NCI-H2107 (cell line): ENCODE data around the gene ZNF774.
"Not testable (repeated sequence)": the region's sequence is repeated elsewhere in the genome, so short reads cannot be mapped to it uniquely, and the experiment has no call there.

Source experiments
- DNase-seq: peaks from one replicate; lab custom pipeline; 2025; lab: John Stamatoyannopoulos, UW

The ZNF774 gene

GRCh38 chr15:90389513-90389912 is 37.4 kb downstream of the ZNF774 start:
- DNase-seq = no peak

- no peak for DNase-seq
Observed at GRCh38 chr15:90393040-90393439, 41.0 kb downstream of the ZNF774 start.

DNA sequence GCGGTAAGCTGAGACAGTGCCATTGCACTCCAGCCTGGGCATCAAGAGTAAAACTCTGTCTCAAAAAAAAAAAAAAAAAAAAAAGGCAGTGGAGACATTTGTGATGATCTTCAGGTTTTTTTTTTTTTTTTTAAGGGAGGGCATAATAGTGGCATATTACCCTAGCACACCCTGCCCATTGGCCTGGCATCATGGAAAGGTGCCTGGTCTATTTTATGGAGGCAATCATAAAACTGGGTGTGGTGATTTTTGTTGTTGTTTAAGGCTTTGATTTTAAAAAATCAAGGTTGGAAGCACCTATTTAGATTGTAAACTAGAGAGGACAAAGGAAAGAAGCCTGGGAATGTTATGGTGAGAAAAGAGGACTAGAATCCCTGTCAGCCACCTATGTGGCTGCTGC is 42.0 kb downstream of the ZNF774 start:
- no peak for DNase-seq

DNA sequence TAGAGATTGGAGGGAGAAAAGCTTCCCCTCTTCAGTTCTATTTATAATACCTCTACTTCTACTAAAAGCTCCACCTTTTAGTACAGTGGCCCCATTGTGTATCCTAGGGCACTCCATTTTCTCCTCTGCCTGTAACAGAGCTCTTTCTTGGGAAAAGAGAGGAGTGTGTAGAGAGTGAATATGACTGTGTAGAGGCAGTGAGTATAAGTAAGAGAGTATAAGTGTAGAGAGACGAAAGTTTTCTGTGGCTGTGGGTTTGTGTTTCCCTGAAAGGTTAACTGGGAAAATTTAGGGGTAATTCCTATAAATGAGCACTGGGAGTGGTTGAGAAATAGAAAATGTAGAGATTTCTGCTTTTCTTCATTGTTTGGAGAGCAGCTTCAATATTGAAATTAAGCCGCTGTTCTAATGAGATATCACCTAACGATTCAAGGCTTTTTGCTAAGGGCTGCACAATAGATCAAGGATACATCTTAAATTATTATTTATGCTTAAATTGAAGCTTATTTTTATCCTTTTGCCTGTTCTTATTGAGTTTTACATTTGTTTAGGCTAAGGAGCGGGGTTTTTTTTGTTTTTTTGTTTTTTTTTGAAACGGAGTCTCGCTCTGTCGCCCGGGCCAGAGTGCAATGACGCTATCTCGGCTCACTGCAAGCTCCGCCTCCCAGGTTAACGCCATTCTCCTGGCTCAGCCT is 42.8 kb downstream of the ZNF774 start:
- no peak for DNase-seq

DNA sequence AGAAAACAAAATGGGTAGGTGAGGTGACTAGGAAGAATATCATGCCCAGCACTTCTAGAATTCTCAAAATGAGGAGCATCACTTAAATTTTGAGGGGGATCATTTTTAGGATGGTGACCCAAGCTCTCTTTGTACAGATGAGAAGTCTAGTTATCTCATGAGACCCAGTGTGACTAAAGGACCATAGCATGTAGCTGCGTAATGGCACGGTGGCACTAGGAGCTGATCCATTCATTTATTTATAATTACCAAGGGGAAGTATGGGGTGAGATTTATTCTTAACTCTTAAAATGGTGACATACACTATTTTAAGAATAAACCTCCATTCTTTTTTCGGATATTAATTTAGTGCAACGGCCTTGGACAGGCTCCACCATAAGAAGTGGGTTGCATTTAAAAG is 44.2 kb downstream of the ZNF774 start:
- no peak for DNase-seq

GRCh38 chr15:90400005-90400758 is 48.1 kb downstream of the ZNF774 start:
- DNase-seq = no peak

- DNase-seq = no peak
Observed at GRCh38 chr15:90400759-90401314, 48.8 kb downstream of the ZNF774 start.

DNA sequence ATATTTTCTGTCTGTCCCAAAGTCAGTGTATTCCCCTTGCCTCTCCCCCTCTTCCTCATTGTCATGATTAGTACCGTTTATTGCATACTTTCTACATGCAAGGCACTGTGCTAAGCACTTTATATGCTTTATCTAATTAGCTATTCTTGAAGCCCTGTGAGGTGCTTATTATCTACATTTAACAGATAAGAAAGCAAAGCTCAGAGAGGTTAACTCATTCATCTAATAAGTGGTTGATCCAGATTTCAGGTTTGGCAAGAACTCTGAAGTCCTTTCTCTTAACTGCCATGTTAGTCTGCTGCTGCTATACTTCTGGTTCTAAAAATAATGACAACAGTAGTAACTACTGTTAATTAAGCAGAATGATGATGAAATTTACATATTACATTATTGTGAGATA is 49.4 kb downstream of the ZNF774 start:
- DNase-seq = no peak

DNA sequence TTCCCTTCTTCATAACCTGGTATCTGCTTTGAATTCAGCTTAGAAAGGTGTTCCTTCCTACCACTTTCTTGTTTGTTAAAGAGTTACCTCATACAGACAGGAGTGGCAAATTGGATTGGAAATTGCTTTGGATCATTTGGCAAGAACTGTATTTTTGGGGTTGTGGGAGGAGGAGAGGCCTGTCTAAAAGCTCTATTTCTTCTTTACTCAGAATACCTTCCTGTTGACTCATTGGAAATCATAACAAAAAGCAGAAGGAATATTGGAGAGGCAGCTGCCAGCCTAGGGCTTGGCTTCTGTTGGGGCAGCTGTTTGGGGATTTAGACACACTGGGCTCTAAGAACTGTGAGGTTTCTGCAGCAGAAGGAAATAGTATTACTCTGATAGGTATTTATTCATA is 50.1 kb downstream of the ZNF774 start:
- DNase-seq = no peak

DNA sequence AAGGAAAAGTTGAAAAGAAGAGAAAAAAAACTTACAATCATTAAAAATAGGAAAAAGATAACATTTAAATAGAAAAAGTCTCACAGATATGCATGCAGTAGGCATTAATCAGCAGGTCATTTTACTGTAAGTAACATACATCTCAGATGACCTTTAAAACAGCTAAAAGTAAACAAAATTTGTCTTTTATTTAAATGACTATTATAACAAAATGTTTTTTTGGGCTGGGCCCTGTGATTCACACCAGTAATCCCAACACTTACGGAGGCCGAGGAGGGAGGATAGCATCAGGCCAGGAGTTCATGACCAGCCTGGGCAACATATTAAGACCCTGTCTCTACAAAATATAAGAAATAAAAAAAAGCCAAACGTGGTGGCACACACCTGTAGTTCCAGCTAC is 50.7 kb downstream of the ZNF774 start:
- DNase-seq = no peak

DNA sequence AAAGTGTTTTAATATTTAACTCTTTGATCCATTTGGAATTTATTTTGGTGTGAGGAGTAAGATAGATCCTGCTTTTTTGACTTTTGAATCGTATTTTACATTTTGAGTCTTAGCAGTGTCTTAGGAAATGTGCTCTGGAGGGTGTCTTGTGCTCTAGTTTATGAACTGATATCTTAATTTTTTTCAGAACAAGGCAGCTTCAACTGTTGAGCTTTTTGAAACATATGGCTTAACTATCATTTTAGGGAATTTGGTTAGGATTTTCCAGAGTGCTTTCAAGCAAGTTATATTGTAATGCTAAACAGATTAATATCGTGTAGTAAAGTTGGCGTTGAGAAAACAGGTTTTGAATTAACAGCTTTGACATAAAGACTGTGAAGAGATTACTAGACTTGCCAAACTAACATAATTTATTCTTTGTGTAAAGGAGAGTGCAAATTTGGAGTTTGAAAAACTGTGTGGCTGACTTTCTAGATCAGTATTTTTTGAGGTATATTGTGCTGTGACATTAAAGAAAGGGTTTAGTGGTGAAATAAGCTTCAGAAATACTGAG is 53.0 kb downstream of the ZNF774 start:
- no peak for DNase-seq

DNA sequence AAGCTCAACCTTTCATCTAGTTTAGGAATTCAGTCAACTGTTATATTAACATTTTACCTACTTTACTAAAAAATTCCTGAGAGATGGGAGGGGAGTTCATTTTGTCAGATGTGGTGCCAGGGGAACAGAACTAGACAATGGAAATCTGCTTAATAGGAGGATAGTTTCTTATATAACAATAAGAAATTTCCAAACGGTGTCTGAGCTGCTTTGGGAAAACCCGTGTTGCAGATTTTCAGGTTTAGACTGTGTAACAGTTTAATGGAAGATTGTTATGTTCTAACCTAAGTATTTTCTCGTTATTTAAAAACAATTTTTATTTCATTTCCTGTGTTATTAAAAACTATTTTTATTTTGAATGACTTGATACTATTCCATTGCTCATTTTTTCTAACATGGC is 55.3 kb downstream of the ZNF774 start:
- no peak for DNase-seq

- no peak for DNase-seq
Observed at GRCh38 chr15:90407871-90408317, 55.8 kb downstream of the ZNF774 start.

GRCh38 chr15:90408657-90409056 is 56.6 kb downstream of the ZNF774 start:
- no peak for DNase-seq

DNA sequence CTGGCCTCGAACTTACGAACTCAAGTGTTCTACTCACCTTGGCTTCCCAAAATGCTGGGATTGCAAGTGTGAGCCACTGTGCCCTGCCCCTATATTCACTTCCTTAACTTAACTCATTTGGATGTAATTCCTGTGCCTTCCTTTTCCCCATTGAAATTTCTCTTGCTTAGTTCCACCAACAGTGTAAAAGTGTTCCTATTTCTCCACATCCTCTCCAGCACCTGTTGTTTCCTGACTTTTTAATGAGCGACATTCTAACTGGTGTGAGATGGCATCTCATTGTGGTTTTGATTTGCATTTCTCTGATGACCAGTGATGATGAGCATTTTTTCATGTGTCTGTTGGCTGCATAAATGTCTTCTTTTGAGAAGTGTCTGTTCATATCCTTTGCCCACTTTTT is 57.5 kb downstream of the ZNF774 start:
- not testable (repeated sequence) for DNase-seq

DNA sequence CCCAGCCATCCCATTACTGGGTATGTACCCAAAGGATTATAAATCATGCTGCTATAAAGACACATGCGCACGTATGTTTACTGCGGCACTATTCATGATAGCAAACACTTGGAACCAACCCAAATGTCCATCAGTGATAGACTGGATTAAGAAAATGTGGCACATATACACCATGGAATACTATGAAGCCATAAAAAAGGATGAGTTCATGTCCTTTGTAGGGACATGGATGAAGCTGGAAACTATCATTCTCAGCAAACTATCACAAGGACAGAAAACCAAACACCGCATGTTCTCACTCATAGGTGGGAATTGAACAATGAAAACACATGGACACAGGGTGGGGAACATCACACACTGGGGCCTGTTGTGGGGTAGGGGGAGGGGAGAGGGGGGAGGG is 58.2 kb downstream of the ZNF774 start:
- DNase-seq = not testable (repeated sequence)

DNA sequence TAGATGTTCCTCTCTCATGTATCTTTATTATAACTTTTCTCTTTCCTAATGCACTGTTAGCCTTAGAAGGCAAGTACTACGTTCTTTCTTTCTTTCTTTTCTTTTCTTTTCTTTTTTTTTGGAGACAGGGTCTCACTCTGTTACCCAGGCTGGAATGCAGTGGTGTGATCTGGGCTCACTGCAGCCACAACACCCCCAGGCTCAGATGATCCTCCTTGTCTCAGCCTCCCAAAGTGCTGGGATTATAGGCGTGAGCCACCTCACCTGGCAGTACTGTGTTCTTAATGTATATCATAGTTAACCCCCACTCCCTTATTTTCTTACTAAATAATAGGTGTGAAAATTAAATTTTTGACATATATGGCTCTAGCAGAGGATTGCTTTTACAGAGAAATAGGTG is 59.1 kb downstream of the ZNF774 start:
- DNase-seq = no peak
